ENCODE data around the gene RILPL1.
"Not testable (repeated sequence)": the region's sequence is repeated elsewhere in the genome, so short reads cannot be mapped to it uniquely, and the experiment has no call there.

The RILPL1 gene

GRCh38 chr12:123492339-123493039 is 41.0 kb downstream of the RILPL1 start:
- DNase-seq, result not testable (repeated sequence)

- DNase-seq, result no peak
These were observed 42.0 kb downstream of the RILPL1 start for GRCh38 chr12:123491481-123491880.

GRCh38 chr12:123491056-123491455 is 42.5 kb downstream of the RILPL1 start:
- DNase-seq, result no peak

GRCh38 chr12:123490089-123490488 is 43.4 kb downstream of the RILPL1 start:
- no peak for DNase-seq

- DNase-seq, result no peak
These were observed 43.9 kb downstream of the RILPL1 start for GRCh38 chr12:123489580-123489979.

- no peak for DNase-seq
These were observed 44.8 kb downstream of the RILPL1 start for GRCh38 chr12:123488539-123489230.

- no peak for DNase-seq
These were observed 46.1 kb downstream of the RILPL1 start for GRCh38 chr12:123487428-123487827.

- DNase-seq, result no peak
These were observed 47.8 kb downstream of the RILPL1 start for GRCh38 chr12:123485756-123486155.

GRCh38 chr12:123483602-123484248 is 49.8 kb downstream of the RILPL1 start:
- no peak for DNase-seq

- no peak for DNase-seq
These were observed 50.6 kb downstream of the RILPL1 start for GRCh38 chr12:123482876-123483275.

GRCh38 chr12:123481251-123481650 is 52.3 kb downstream of the RILPL1 start:
- not testable (repeated sequence) for DNase-seq

GRCh38 chr12:123479442-123480180 is 53.9 kb downstream of the RILPL1 start:
- no peak for DNase-seq

- DNase-seq, result no peak
These were observed 54.8 kb downstream of the RILPL1 start for GRCh38 chr12:123478762-123479161.

- no peak for DNase-seq
These were observed 55.5 kb downstream of the RILPL1 start for GRCh38 chr12:123478069-123478468.

GRCh38 chr12:123475246-123475703 is 58.2 kb downstream of the RILPL1 start:
- no peak for DNase-seq

- DNase-seq, result no peak
These were observed 58.9 kb downstream of the RILPL1 start for GRCh38 chr12:123474485-123475245.

GRCh38 chr12:123472438-123472849 is 61.1 kb downstream of the RILPL1 start:
- no peak for DNase-seq

- no peak for DNase-seq
These were observed 62.0 kb downstream of the RILPL1 start for GRCh38 chr12:123471374-123472068.

- no peak for DNase-seq
These were observed 63.5 kb downstream of the RILPL1 start for GRCh38 chr12:123469978-123470377.

- peak; percentile 26 to 42 for DNase-seq
These were observed 64.7 kb downstream of the RILPL1 start for GRCh38 chr12:123468786-123469185.

- no peak for DNase-seq
These were observed 68.4 kb downstream of the RILPL1 start for GRCh38 chr12:123465084-123465483.

- not testable (repeated sequence) for DNase-seq
These were observed 70.3 kb downstream of the RILPL1 start for GRCh38 chr12:123463174-123463573.
